Stromal cell of bone marrow (primary cell): ENCODE results near the gene LRMDA.

ENCODE experiments used
- DNase-seq: peaks from one replicate; pipeline ENCODE4 v3.0.0-alpha.2; 2012; ENCODE audit warnings: low read depth

The LRMDA gene

GRCh38 chr10:75402486-75403143 is 28.8 kb upstream of the LRMDA start:
- DNase-seq = no peak

- DNase-seq = no peak
Measured at GRCh38 chr10:75403144-75403938, 28.1 kb upstream of the LRMDA start.

- DNase-seq = no peak
Measured at GRCh38 chr10:75403939-75404814, 27.2 kb upstream of the LRMDA start.

- no peak for DNase-seq
Measured at GRCh38 chr10:75404815-75405597, 26.4 kb upstream of the LRMDA start.

GRCh38 chr10:75405598-75406461 is 25.6 kb upstream of the LRMDA start:
- DNase-seq = no peak

- no peak for DNase-seq
Measured at GRCh38 chr10:75406462-75407223, 24.8 kb upstream of the LRMDA start.

- DNase-seq = no peak
Measured at GRCh38 chr10:75407224-75407712, 24.2 kb upstream of the LRMDA start.

GRCh38 chr10:75407713-75408508 is 23.5 kb upstream of the LRMDA start:
- DNase-seq = no peak

GRCh38 chr10:75408509-75408875 is 22.9 kb upstream of the LRMDA start:
- DNase-seq = no peak

GRCh38 chr10:75408911-75409885 is 22.2 kb upstream of the LRMDA start:
- DNase-seq = no peak

- DNase-seq = no peak
Measured at GRCh38 chr10:75410132-75411005, 21.1 kb upstream of the LRMDA start.

GRCh38 chr10:75414527-75414926 is 16.9 kb upstream of the LRMDA start:
- no peak for DNase-seq

- no peak for DNase-seq
Measured at GRCh38 chr10:75417522-75417927, 13.9 kb upstream of the LRMDA start.

GRCh38 chr10:75418293-75418692 is 13.1 kb upstream of the LRMDA start:
- no peak for DNase-seq

GRCh38 chr10:75418712-75419111 is 12.7 kb upstream of the LRMDA start:
- no peak for DNase-seq

GRCh38 chr10:75422913-75423312 is 8.5 kb upstream of the LRMDA start:
- no peak for DNase-seq

- no peak for DNase-seq
Measured at GRCh38 chr10:75424571-75424970, 6.9 kb upstream of the LRMDA start.
